OCI-LY1 (cell line): ENCODE measurements around the gene P2RY13.

Source experiments
- CTCF ChIP-seq: fragments of 200-600 bp; sonication (generic), shearing (Covaris generic); IDR thresholded peaks from 2 replicates; pipeline ENCODE4 v1.5.1; 2017; ENCODE audit warnings: mild to moderate bottlenecking, antibody characterized with exemption, low read length, moderate library complexity, mixed read lengths
- EZH2 ChIP-seq: fragments of 200-600 bp; sonication (generic), shearing (Covaris generic); IDR thresholded peaks from 2 replicates; pipeline ENCODE4 v1.8.0; 2017; ENCODE audit warnings: borderline replicate concordance, mixed run types, mild to moderate bottlenecking, antibody characterized with exemption, low read length, moderate library complexity, mixed read lengths

DNA sequence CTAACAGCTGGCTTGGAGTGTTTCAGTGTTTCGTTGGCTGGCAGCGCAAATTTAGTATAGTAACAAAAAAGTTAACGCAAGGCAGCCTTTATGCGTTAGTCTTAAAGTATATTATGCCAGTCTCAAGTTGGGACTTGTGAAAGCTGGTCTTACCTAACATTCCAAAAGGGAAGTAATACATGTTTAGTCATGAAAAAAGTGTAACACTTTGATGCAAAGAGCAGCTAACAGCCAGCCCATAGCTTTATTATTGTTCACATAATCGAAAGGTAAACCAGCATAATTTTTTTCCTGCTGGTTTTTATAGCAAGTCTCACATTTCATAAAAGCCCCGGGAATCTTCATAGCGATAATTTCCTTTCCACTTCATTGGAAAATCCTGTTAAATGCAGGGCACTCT is 10.4 kb downstream of the P2RY13 start:
- TF ChIP-seq CTCF (no peak), EZH2 (no peak)
